Thymus (tissue), 11 donors: ENCODE data around the gene MMS22L. TPM values are rescaled to one million over a fixed set of nuclear protein-coding genes. Genes with fewer than 3 reads are reported as not detected.

ENCODE experiments used
- DNase-seq, 9 donors: peaks; one replicate each; pipeline ENCODE4 v3.0.0-alpha.2; 2013; ENCODE audit warnings: low spot score in 9 of 9, low read depth in 6 of 9, missing footprints in 1 of 9
- H3K27ac ChIP-seq, 2 donors: one replicate each; pipeline ENCODE4 v1.5.1; 2013; ENCODE audit warnings: control low read depth in 1 of 2, low read depth in 1 of 2, low read length in 1 of 2, mild to moderate bottlenecking in 1 of 2, moderate library complexity in 1 of 2
- H3K27me3 ChIP-seq, 2 donors: one replicate each; pipeline ENCODE4 v1.5.1; 2013; ENCODE audit warnings: low read length in 1 of 2; ENCODE audit not compliant: control insufficient read depth in 2 of 2, insufficient read depth in 1 of 2
- H3K36me3 ChIP-seq, 2 donors: one replicate each; pipeline ENCODE4 v1.5.1; 2013; ENCODE audit warnings: low read length in 1 of 2, mild to moderate bottlenecking in 1 of 2, moderate library complexity in 1 of 2; ENCODE audit not compliant: control insufficient read depth in 2 of 2, insufficient read depth in 2 of 2
- H3K4me1 ChIP-seq, 2 donors: one replicate each; pipeline ENCODE4 v1.5.1; 2013; ENCODE audit warnings: low read length in 2 of 2; ENCODE audit not compliant: control insufficient read depth in 2 of 2, insufficient read depth in 2 of 2
- H3K4me3 ChIP-seq, 2 donors: one replicate each; pipeline ENCODE4 v1.5.1; 2013; ENCODE audit warnings: low read length in 2 of 2, control low read depth in 1 of 2, mild to moderate bottlenecking in 1 of 2
- H3K9me3 ChIP-seq, 2 donors: one replicate each; pipeline ENCODE4 v1.5.1; 2013; ENCODE audit warnings: low read length in 1 of 2, mild to moderate bottlenecking in 1 of 2; ENCODE audit not compliant: control insufficient read depth in 2 of 2, insufficient read depth in 1 of 2
- WGBS: extraction: QIAGEN DNeasy Blood & Tissue Kit; methylation state at CpG from one replicate; pipeline ENCODE4 v1.1.7; 2013; 5-methylcytosine and 5-hydroxymethylcytosine counted together
- polyA plus RNA-seq: library from polyadenylated mRNA; stranded (reverse); fragments of 200-250 nt; gene quantifications from one replicate; pipeline ENCODE4 v1.2.3, GENCODE V29; 2013
- total RNA-seq: library from RNA; stranded (reverse); fragments of 120-200 nt; gene quantifications from one replicate; pipeline ENCODE4 v1.2.4, GENCODE V29; 2013
- donor health status: healthy.

Gene MMS22L
- total and polyA plus RNA-seq, 2 donors, result 2.2 to 15.8 TPM

- DNase-seq, result no peak
- no peak overlapping the region for H3K4me3 ChIP-seq
- no peaks in the 10 kb centered on the region for H3K9me3 ChIP-seq
- H3K36me3 ChIP-seq, result no peaks in the 10 kb centered on the region
- no peak overlapping the region for H3K27ac ChIP-seq
- H3K4me1 ChIP-seq, result peaks cover 0 to 4% of the 10 kb centered on the region in 2 donors
- no peaks in the 10 kb centered on the region for H3K27me3 ChIP-seq
These were observed 75.6 kb downstream of the MMS22L start for GRCh38 chr6:97207383-97207782.

GRCh38 chr6:97205966-97206365, 77.0 kb downstream of the MMS22L start:
- Histone ChIP-seq H3K27me3 (no peaks in the 10 kb centered on the region), H3K27ac (no peak overlapping the region), H3K9me3 (no peaks in the 10 kb centered on the region), H3K4me1 (peaks cover 0 to 4% of the 10 kb centered on the region in 2 donors), H3K4me3 (no peak overlapping the region), H3K36me3 (no peaks in the 10 kb centered on the region)
- DNase-seq, result no peak

GRCh38 chr6:97203343-97203742, 79.7 kb downstream of the MMS22L start:
- 55% methylated on average over 3 of the region's 3 CpGs for WGBS
- H3K27ac ChIP-seq, result no peak overlapping the region
- peak in 3 of 9 donors; percentile 3 to 42 (median 9) for DNase-seq
- peaks cover 0 to 2% of the 10 kb centered on the region in 2 donors for H3K36me3 ChIP-seq
- no peaks in the 10 kb centered on the region for H3K27me3 ChIP-seq
- peaks cover 0 to 4% of the 10 kb centered on the region in 2 donors for H3K4me1 ChIP-seq
- H3K9me3 ChIP-seq, result no peaks in the 10 kb centered on the region
- H3K4me3 ChIP-seq, result no peak overlapping the region

- Histone ChIP-seq H3K9me3 (no peaks in the 10 kb centered on the region), H3K36me3 (peaks cover 0 to 10% of the 10 kb centered on the region in 2 donors), H3K4me1 (peaks cover 0 to under 1% of the 10 kb centered on the region in 2 donors), H3K27me3 (no peaks in the 10 kb centered on the region), H3K27ac (no peak overlapping the region), H3K4me3 (no peak overlapping the region)
- 98% methylated on average over 3 of the region's 3 CpGs for WGBS
- DNase-seq, result no peak
These were observed 84.9 kb downstream of the MMS22L start for GRCh38 chr6:97198046-97198565.

- peaks cover 0 to 10% of the 10 kb centered on the region in 2 donors for H3K36me3 ChIP-seq
- 98% methylated on average over 1 of the region's 1 CpG for WGBS
- H3K9me3 ChIP-seq, result no peaks in the 10 kb centered on the region
- no peaks in the 10 kb centered on the region for H3K27me3 ChIP-seq
- no peak overlapping the region for H3K27ac ChIP-seq
- DNase-seq, result no peak
- no peak overlapping the region for H3K4me3 ChIP-seq
- no peaks in the 10 kb centered on the region for H3K4me1 ChIP-seq
These were observed 87.9 kb downstream of the MMS22L start for GRCh38 chr6:97195117-97195516.

DNA sequence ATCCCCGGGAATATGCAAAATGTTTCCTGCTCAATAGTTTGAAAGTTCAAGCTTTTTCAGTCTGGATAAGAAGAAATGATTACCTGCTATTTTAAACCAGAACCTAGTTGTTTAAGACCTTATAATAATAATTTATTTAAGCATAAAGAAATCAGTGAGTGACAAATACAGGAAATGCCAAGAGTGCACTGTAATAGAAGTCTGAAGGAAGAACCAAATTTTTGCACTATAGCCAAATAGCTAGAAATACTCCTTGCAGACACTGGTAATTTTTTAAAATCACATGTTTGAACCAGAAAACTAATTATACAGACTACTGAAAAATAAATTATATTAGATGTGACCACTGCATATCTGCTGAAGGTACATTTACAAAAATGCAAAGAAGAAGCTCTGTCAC, 93.2 kb downstream of the MMS22L start:
- WGBS, result 97% methylated on average over 1 of the region's 1 CpG
- Histone ChIP-seq H3K27me3 (no peaks in the 10 kb centered on the region), H3K27ac (no peak overlapping the region), H3K36me3 (peaks cover 0 to 6% of the 10 kb centered on the region in 2 donors), H3K4me3 (no peak overlapping the region), H3K9me3 (no peaks in the 10 kb centered on the region), H3K4me1 (no peaks in the 10 kb centered on the region)
- no peak for DNase-seq

- no peak overlapping the region for H3K4me3 ChIP-seq
- H3K4me1 ChIP-seq, result no peaks in the 10 kb centered on the region
- peaks cover 0 to 2% of the 10 kb centered on the region in 2 donors for H3K36me3 ChIP-seq
- H3K9me3 ChIP-seq, result no peaks in the 10 kb centered on the region
- no peak for DNase-seq
- no peak overlapping the region for H3K27ac ChIP-seq
- no peaks in the 10 kb centered on the region for H3K27me3 ChIP-seq
These were observed 95.1 kb downstream of the MMS22L start for GRCh38 chr6:97187951-97188350.

- H3K27me3 ChIP-seq, result no peaks in the 10 kb centered on the region
- no peaks in the 10 kb centered on the region for H3K9me3 ChIP-seq
- DNase-seq, result peak; percentile 21 to 83 (median 62)
- no peak overlapping the region for H3K4me3 ChIP-seq
- WGBS, result 45% methylated on average over 3 of the region's 3 CpGs
- peaks cover 0 to 6% of the 10 kb centered on the region in 2 donors for H3K36me3 ChIP-seq
- no peak overlapping the region for H3K27ac ChIP-seq
- H3K4me1 ChIP-seq, result no peaks in the 10 kb centered on the region
These were observed 96.5 kb downstream of the MMS22L start for GRCh38 chr6:97186416-97186999.

DNA sequence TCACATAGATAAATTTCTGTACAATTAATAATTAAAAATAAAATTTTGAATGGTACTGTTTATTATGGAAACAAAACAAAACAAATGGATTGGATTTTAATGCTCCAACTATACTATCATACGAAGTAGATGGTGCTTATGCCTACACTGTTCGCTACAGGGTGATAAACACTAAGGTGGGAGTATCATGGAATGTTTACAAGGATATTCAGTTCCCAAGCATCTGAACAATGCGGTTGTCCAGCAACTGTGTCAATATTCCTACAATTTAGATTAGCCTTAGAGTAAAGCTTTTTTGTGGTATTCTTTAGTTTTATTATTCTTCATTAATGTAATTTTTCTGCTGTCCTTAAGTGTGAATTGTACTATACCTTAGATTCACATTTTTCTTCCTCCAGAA, 105.1 kb downstream of the MMS22L start:
- no peak overlapping the region for H3K4me3 ChIP-seq
- H3K36me3 ChIP-seq, result peaks cover 2 to 17% of the 10 kb centered on the region in 2 donors
- 98% methylated on average over 3 of the region's 3 CpGs for WGBS
- no peaks in the 10 kb centered on the region for H3K27me3 ChIP-seq
- H3K27ac ChIP-seq, result no peak overlapping the region
- DNase-seq, result no peak
- H3K4me1 ChIP-seq, result no peaks in the 10 kb centered on the region
- no peaks in the 10 kb centered on the region for H3K9me3 ChIP-seq
